Peyer's patch (tissue), 4 donors: ENCODE results near the gene FNDC3B.

Experiments
- POLR2A ChIP-seq, 2 donors: fragments of 450-650 bp; IDR thresholded peaks; one replicate each; pipeline ENCODE4 v1.5.1; 2017; ENCODE audit warnings: antibody characterized with exemption in 2 of 2, mild to moderate bottlenecking in 2 of 2, moderate library complexity in 2 of 2
- TF ChIP-seq, protein P1 (sequence below), 6 experiments: fragments of 450-650 bp in 4 of 6; fragments of 200-600 bp in 2 of 6; sonication (generic) in 1 of 6; IDR thresholded peaks; one replicate each; pipeline ENCODE4 v1.5.1; 2017 to 2019; ENCODE audit warnings: antibody characterized with exemption in 6 of 6, mild to moderate bottlenecking in 3 of 6, moderate library complexity in 1 of 6

DNA sequence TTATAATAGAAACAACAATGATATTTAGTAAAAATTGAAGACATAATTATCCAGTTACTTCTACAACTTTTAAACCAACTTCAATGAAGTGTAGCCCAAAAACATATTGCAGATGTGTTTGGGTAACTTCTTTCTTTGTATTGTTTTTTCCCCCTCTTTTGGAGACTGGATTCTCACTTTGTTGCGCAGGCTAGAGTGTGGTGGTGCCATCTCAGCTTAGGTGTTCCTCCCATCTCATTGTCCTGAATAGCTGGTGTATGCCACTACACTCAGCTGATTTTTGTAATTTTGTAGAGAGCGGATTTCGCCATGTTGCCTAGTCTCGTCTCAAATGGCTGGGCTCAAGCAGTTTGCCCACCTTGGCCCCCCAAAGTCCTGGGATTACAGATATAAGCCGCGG, 148.1 kb downstream of the FNDC3B start:
- TF ChIP-seq, protein P1, sequence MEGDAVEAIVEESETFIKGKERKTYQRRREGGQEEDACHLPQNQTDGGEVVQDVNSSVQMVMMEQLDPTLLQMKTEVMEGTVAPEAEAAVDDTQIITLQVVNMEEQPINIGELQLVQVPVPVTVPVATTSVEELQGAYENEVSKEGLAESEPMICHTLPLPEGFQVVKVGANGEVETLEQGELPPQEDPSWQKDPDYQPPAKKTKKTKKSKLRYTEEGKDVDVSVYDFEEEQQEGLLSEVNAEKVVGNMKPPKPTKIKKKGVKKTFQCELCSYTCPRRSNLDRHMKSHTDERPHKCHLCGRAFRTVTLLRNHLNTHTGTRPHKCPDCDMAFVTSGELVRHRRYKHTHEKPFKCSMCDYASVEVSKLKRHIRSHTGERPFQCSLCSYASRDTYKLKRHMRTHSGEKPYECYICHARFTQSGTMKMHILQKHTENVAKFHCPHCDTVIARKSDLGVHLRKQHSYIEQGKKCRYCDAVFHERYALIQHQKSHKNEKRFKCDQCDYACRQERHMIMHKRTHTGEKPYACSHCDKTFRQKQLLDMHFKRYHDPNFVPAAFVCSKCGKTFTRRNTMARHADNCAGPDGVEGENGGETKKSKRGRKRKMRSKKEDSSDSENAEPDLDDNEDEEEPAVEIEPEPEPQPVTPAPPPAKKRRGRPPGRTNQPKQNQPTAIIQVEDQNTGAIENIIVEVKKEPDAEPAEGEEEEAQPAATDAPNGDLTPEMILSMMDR (IDR thresholded peaks at IDR 0.05) = no peak
- TF ChIP-seq POLR2A (IDR thresholded peaks at IDR 0.05) = no peak
